ENCODE data around the gene TAF11L10. TPM values are rescaled to one million over a fixed set of nuclear protein-coding genes. Genes with fewer than 3 reads are reported as not detected.
"Not testable (repeated sequence)": the region's sequence is repeated elsewhere in the genome, so short reads cannot be mapped to it uniquely, and the experiment has no call there.

TAF11L10 gene
- not detected for total RNA-seq
- polyA plus RNA-seq: not detected

DNA sequence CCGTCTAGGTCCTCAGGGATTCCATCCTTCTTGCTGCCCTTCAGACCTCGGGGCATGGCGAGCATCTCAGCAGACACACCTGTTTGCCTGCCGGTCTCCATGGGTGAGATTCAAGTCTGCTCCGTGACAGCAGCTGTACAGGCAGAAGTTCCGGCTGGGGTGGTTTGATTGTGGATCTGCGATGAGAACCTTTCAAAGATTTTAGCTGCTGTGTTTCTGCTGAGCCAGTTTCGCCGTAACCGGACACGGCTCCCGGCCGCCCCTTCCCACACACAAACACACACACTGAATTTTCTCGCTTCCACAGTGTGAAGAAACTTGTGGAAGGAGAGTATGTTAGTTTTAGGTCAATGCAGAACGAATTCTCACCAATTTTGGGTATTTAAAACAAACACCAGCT is at the start of gene TAF11L10:
TAF11L10 (minus strand) TSS at position 101 of the 400 bp plus-strand sequence.
- not testable (repeated sequence) for H3K4me1 Mint-ChIP-seq; H3K36me3 ChIP-seq (ENCODE audit: control insufficient read depth, insufficient read depth, low read length); DNase-seq; ATAC-seq (ENCODE audit: low read depth in 2 of 2); H3K9me3 Mint-ChIP-seq; H3K27me3 Mint-ChIP-seq; H3K4me3 ChIP-seq (ENCODE audit: low read depth, low read length); H3K4me3 Mint-ChIP-seq; H3K27ac ChIP-seq (ENCODE audit: insufficient read depth, low read length, poor library complexity, severe bottlenecking); H3K27ac Mint-ChIP-seq; H3K36me3 Mint-ChIP-seq; H3K27me3 ChIP-seq (ENCODE audit: control insufficient read depth, insufficient read depth, low read length); H3K4me1 ChIP-seq (ENCODE audit: control insufficient read depth, insufficient read depth, low read length, poor library complexity, severe bottlenecking); H3K9me3 ChIP-seq (ENCODE audit: control insufficient read depth in 2 of 2, low read length in 2 of 2)

GRCh38 chr5:17634160-17634559 is 36.5 kb upstream of the TAF11L10 start, which contains the start of gene TAF11L14:
TSS of gene TAF11L14 (plus strand) at chr5:17634460.
- no peaks in the 10 kb centered on the region for H3K4me1 ChIP-seq (ENCODE audit: control insufficient read depth, insufficient read depth, low read length, poor library complexity, severe bottlenecking)

DNA sequence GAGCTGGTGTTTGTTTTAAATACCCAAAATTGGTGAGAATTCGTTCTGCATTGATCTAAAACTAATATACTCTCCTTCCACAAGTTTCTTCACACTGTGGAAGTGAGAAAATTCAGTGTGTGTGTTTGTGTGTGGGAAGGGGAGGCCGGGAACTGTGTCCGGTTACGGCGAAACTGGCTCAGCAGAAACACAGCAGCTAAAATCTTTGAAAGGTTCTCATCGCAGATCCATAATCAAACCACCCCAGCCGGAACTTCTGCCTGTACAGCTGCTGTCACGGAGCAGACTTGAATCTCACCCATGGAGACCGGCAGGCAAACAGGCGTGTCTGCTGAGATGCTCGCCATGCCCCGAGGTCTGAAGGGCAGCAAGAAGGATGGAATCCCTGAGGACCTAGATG is 34.2 kb upstream of the TAF11L10 start, which contains the start of gene TAF11L13:
TAF11L13 (plus strand) TSS at position 301 of the 400 bp plus-strand sequence.
- ATAC-seq (ENCODE audit: low read depth in 2 of 2); H3K36me3 Mint-ChIP-seq; H3K9me3 ChIP-seq (ENCODE audit: control insufficient read depth in 2 of 2, low read length in 2 of 2); H3K27me3 ChIP-seq (ENCODE audit: control insufficient read depth, insufficient read depth, low read length); DNase-seq; H3K27me3 Mint-ChIP-seq; H3K4me1 ChIP-seq (ENCODE audit: control insufficient read depth, insufficient read depth, low read length, poor library complexity, severe bottlenecking); H3K36me3 ChIP-seq (ENCODE audit: control insufficient read depth, insufficient read depth, low read length); H3K4me3 ChIP-seq (ENCODE audit: low read depth, low read length); H3K4me3 Mint-ChIP-seq; H3K27ac Mint-ChIP-seq; H3K4me1 Mint-ChIP-seq; H3K27ac ChIP-seq (ENCODE audit: insufficient read depth, low read length, poor library complexity, severe bottlenecking): not testable (repeated sequence)
- H3K9me3 Mint-ChIP-seq: peaks cover 0 to 16% (median 10%) of the 10 kb centered on the region in 7 donors

More at GRCh38 chr5:17634160-17634559, 36.5 kb upstream of the TAF11L10 start, which contains the start of gene TAF11L14:
- Mint-ChIP-seq H3K27ac (no peak within 1 kb of the TSS), H3K27me3 (no peaks in the 10 kb centered on the region), H3K4me3 (no peak within 1 kb of the TSS), H3K36me3 (no peaks in the 10 kb centered on the region), H3K4me1 (no peaks in the 10 kb centered on the region), H3K9me3 (peaks cover 0 to 17% (median 10%) of the 10 kb centered on the region in 7 donors)
- DNase-seq (no peak), ATAC-seq (ENCODE audit: low read depth in 2 of 2) (no peak)
- no peaks in the 10 kb centered on the region for H3K9me3 ChIP-seq (ENCODE audit: control insufficient read depth in 2 of 2, low read length in 2 of 2)
- H3K36me3 ChIP-seq (ENCODE audit: control insufficient read depth, insufficient read depth, low read length): no peaks in the 10 kb centered on the region
- no peak within 1 kb of the TSS for H3K4me3 ChIP-seq (ENCODE audit: low read depth, low read length)
- H3K27me3 ChIP-seq (ENCODE audit: control insufficient read depth, insufficient read depth, low read length): no peaks in the 10 kb centered on the region
- H3K27ac ChIP-seq (ENCODE audit: insufficient read depth, low read length, poor library complexity, severe bottlenecking): no peak within 1 kb of the TSS

- Mint-ChIP-seq H3K4me1 (no peaks in the 10 kb centered on the region), H3K27me3 (no peaks in the 10 kb centered on the region), H3K4me3 (no peak overlapping the region), H3K9me3 (peaks cover 0 to 14% (median 2%) of the 10 kb centered on the region in 7 donors), H3K36me3 (no peaks in the 10 kb centered on the region), H3K27ac (no peak overlapping the region)
- Histone ChIP-seq H3K4me1 (ENCODE audit: control insufficient read depth, insufficient read depth, low read length, poor library complexity, severe bottlenecking) (no peaks in the 10 kb centered on the region), H3K27me3 (ENCODE audit: control insufficient read depth, insufficient read depth, low read length) (no peaks in the 10 kb centered on the region), H3K4me3 (ENCODE audit: low read depth, low read length) (no peak overlapping the region), H3K36me3 (ENCODE audit: control insufficient read depth, insufficient read depth, low read length) (no peaks in the 10 kb centered on the region), H3K9me3 (ENCODE audit: control insufficient read depth in 2 of 2, low read length in 2 of 2) (peaks cover 0 to under 1% of the 10 kb centered on the region in 2 experiments), H3K27ac (ENCODE audit: insufficient read depth, low read length, poor library complexity, severe bottlenecking) (no peak overlapping the region)
- DNase-seq: no peak
- ATAC-seq (ENCODE audit: low read depth in 2 of 2): no peak
Measured at GRCh38 chr5:17625686-17626085, 28.1 kb upstream of the TAF11L10 start.

- no peaks in the 10 kb centered on the region for H3K27me3 Mint-ChIP-seq
- DNase-seq: no peak
- no peaks in the 10 kb centered on the region for H3K4me1 Mint-ChIP-seq
- Histone ChIP-seq H3K36me3 (ENCODE audit: control insufficient read depth, insufficient read depth, low read length) (no peaks in the 10 kb centered on the region), H3K4me1 (ENCODE audit: control insufficient read depth, insufficient read depth, low read length, poor library complexity, severe bottlenecking) (no peaks in the 10 kb centered on the region), H3K27me3 (ENCODE audit: control insufficient read depth, insufficient read depth, low read length) (no peaks in the 10 kb centered on the region), H3K27ac (ENCODE audit: insufficient read depth, low read length, poor library complexity, severe bottlenecking) (no peak overlapping the region), H3K9me3 (ENCODE audit: control insufficient read depth in 2 of 2, low read length in 2 of 2) (peaks cover 0 to 5% of the 10 kb centered on the region in 2 experiments), H3K4me3 (ENCODE audit: low read depth, low read length) (no peak overlapping the region)
- H3K27ac Mint-ChIP-seq: no peak overlapping the region
- H3K9me3 Mint-ChIP-seq: peaks cover 0 to 13% (median 2%) of the 10 kb centered on the region in 7 donors
- ATAC-seq (ENCODE audit: low read depth in 2 of 2): no peak
- H3K36me3 Mint-ChIP-seq: no peaks in the 10 kb centered on the region
- H3K4me3 Mint-ChIP-seq: no peak overlapping the region
Measured at GRCh38 chr5:17620627-17621026, 23.0 kb upstream of the TAF11L10 start.

DNA sequence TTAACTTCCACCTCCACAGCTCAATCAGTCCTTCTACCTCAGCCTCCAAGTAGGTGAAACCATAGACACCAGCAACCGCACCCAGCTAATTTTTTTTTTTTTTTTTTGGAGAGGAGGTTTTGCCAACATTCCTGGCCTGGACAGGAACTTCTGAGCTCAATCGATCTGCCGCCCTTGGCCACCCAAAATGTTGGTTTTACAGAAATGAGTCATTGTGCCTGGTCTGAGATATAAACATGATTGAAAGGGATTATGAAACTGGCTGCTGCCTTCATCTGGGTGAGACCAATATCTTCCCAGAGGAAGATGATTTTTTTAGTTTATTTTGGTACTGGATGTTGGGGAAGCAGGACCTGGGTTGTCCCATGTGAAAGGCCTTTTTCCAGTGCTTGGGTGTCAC is 21.7 kb upstream of the TAF11L10 start:
- Mint-ChIP-seq H3K4me3 (no peak overlapping the region), H3K27me3 (no peaks in the 10 kb centered on the region), H3K27ac (no peak overlapping the region), H3K9me3 (peaks cover 0 to 14% (median 2%) of the 10 kb centered on the region in 7 donors), H3K36me3 (no peaks in the 10 kb centered on the region), H3K4me1 (no peaks in the 10 kb centered on the region)
- Histone ChIP-seq H3K9me3 (ENCODE audit: control insufficient read depth in 2 of 2, low read length in 2 of 2) (peaks cover 0 to 8% of the 10 kb centered on the region in 2 experiments), H3K36me3 (ENCODE audit: control insufficient read depth, insufficient read depth, low read length) (no peaks in the 10 kb centered on the region), H3K27ac (ENCODE audit: insufficient read depth, low read length, poor library complexity, severe bottlenecking) (no peak overlapping the region), H3K4me1 (ENCODE audit: control insufficient read depth, insufficient read depth, low read length, poor library complexity, severe bottlenecking) (no peaks in the 10 kb centered on the region), H3K27me3 (ENCODE audit: control insufficient read depth, insufficient read depth, low read length) (no peaks in the 10 kb centered on the region), H3K4me3 (ENCODE audit: low read depth, low read length) (no peak overlapping the region)
- ATAC-seq (ENCODE audit: low read depth in 2 of 2) (no peak), DNase-seq (no peak)

- H3K36me3 Mint-ChIP-seq: no peaks in the 10 kb centered on the region
- no peak overlapping the region for H3K27ac ChIP-seq (ENCODE audit: insufficient read depth, low read length, poor library complexity, severe bottlenecking)
- no peak overlapping the region for H3K4me3 ChIP-seq (ENCODE audit: low read depth, low read length)
- no peak overlapping the region for H3K4me3 Mint-ChIP-seq
- H3K9me3 Mint-ChIP-seq: peaks cover 0 to 11% (median 4%) of the 10 kb centered on the region in 7 donors
- H3K9me3 ChIP-seq (ENCODE audit: control insufficient read depth in 2 of 2, low read length in 2 of 2): peaks cover 0 to 4% of the 10 kb centered on the region in 2 experiments
- DNase-seq (no peak), ATAC-seq (ENCODE audit: low read depth in 2 of 2) (no peak)
- H3K4me1 ChIP-seq (ENCODE audit: control insufficient read depth, insufficient read depth, low read length, poor library complexity, severe bottlenecking): no peaks in the 10 kb centered on the region
- H3K36me3 ChIP-seq (ENCODE audit: control insufficient read depth, insufficient read depth, low read length): no peaks in the 10 kb centered on the region
- no peaks in the 10 kb centered on the region for H3K27me3 Mint-ChIP-seq
- no peaks in the 10 kb centered on the region for H3K4me1 Mint-ChIP-seq
- H3K27ac Mint-ChIP-seq: no peak overlapping the region
- H3K27me3 ChIP-seq (ENCODE audit: control insufficient read depth, insufficient read depth, low read length): no peaks in the 10 kb centered on the region
Measured at GRCh38 chr5:17614872-17615605, 17.4 kb upstream of the TAF11L10 start.

- H3K9me3 Mint-ChIP-seq: peaks cover 0 to 16% (median 6%) of the 10 kb centered on the region in 7 donors
- H3K4me1 Mint-ChIP-seq; ATAC-seq (ENCODE audit: low read depth in 2 of 2): not testable (repeated sequence)
Measured at GRCh38 chr5:17610092-17610491, 12.5 kb upstream of the TAF11L10 start, which contains the start of gene TAF11L12. TSS of gene TAF11L12 (plus strand) at chr5:17610392.

More at GRCh38 chr5:17610092-17610491, 12.5 kb upstream of the TAF11L10 start, which contains the start of gene TAF11L12:
- H3K36me3 ChIP-seq (ENCODE audit: control insufficient read depth, insufficient read depth, low read length); H3K27ac ChIP-seq (ENCODE audit: insufficient read depth, low read length, poor library complexity, severe bottlenecking); H3K27me3 ChIP-seq (ENCODE audit: control insufficient read depth, insufficient read depth, low read length); H3K4me3 ChIP-seq (ENCODE audit: low read depth, low read length); H3K4me1 ChIP-seq (ENCODE audit: control insufficient read depth, insufficient read depth, low read length, poor library complexity, severe bottlenecking); H3K27me3 Mint-ChIP-seq; H3K27ac Mint-ChIP-seq; H3K9me3 ChIP-seq (ENCODE audit: control insufficient read depth in 2 of 2, low read length in 2 of 2); H3K4me3 Mint-ChIP-seq; H3K36me3 Mint-ChIP-seq; DNase-seq: not testable (repeated sequence)

Data from CD4-positive, CD25-positive, alpha-beta regulatory T cell (primary cell).